Endodermal cell (in vitro differentiated cells): ENCODE data around the gene C16orf86. TPM values are rescaled to one million over a fixed set of nuclear protein-coding genes. Genes with fewer than 3 reads are reported as not detected.

Experiments used
- DNase-seq: peaks from one replicate; pipeline ENCODE4 v3.0.0-alpha.2; 2017
- H3K27ac ChIP-seq: 2 replicates; pipeline ENCODE4 v1.5.1; 2013; ENCODE audit warnings: mild to moderate bottlenecking, low read depth, low read length, moderate library complexity
- H3K27me3 ChIP-seq: 2 replicates; pipeline ENCODE4 v1.6.1; 2013; ENCODE audit warnings: mild to moderate bottlenecking, low read length, moderate library complexity; ENCODE audit not compliant: insufficient read depth, control insufficient read depth, poor library complexity, severe bottlenecking
- H3K36me3 ChIP-seq: 2 replicates; pipeline ENCODE4 v1.7.0; 2013; ENCODE audit warnings: mild to moderate bottlenecking, low read length, moderate library complexity; ENCODE audit not compliant: control insufficient read depth, insufficient read depth
- H3K4me1 ChIP-seq: one replicate; pipeline ENCODE4 v1.7.0; 2013; ENCODE audit warnings: low read length; ENCODE audit not compliant: control insufficient read depth, insufficient read depth
- H3K4me3 ChIP-seq: 2 replicates; pipeline ENCODE4 v1.5.1; 2013; ENCODE audit warnings: mild to moderate bottlenecking, low read length, moderate library complexity
- H3K9ac ChIP-seq: 2 replicates; pipeline ENCODE4 v1.6.1; 2013; ENCODE audit warnings: mild to moderate bottlenecking, low read length, moderate library complexity; ENCODE audit not compliant: poor library complexity, severe bottlenecking; ENCODE audit errors: extremely low read depth
- H3K9me3 ChIP-seq: 2 replicates; pipeline ENCODE4 v1.6.1; 2013; ENCODE audit warnings: mild to moderate bottlenecking, low read length, moderate library complexity; ENCODE audit not compliant: control insufficient read depth
- H3K27ac Mint-ChIP-seq: 2 replicates; pipeline ENCODE4 v1.8.0; 2020; ENCODE audit warnings: mixed read lengths
- H3K27me3 Mint-ChIP-seq: 2 replicates; pipeline ENCODE4 v1.8.0; 2021; ENCODE audit warnings: mild to moderate bottlenecking, mixed read lengths; ENCODE audit not compliant: insufficient read depth
- H3K36me3 Mint-ChIP-seq: 2 replicates; pipeline ENCODE4 v1.8.0; 2020; ENCODE audit warnings: low read depth, mixed read lengths
- H3K4me1 Mint-ChIP-seq: 2 replicates; pipeline ENCODE4 v1.8.0; 2020; ENCODE audit warnings: mixed read lengths
- H3K4me3 Mint-ChIP-seq: 2 replicates; pipeline ENCODE4 v1.8.0; 2020; ENCODE audit warnings: mild to moderate bottlenecking, moderate library complexity, mixed read lengths
- H3K9me3 Mint-ChIP-seq: 2 replicates; pipeline ENCODE4 v1.8.0; 2020; ENCODE audit warnings: mild to moderate bottlenecking, mixed read lengths
- CTCF ChIP-seq: fragments of 200-600 bp; sonication (generic); conservative IDR thresholded peaks from 2 replicates; pipeline ENCODE4 v1.5.0; 2021; ENCODE audit warnings: antibody characterized with exemption, mild to moderate bottlenecking
- WGBS, 2 experiments: methylation state at CpG; one replicate each; pipeline versions ENCODE4 v1.1.5 to v1.1.7; 2013; ENCODE audit warnings: missing lambda C conversion rate in 2 of 2, mixed read lengths in 1 of 2; ENCODE audit not compliant: insufficient coverage in 1 of 2, insufficient read length in 1 of 2; 5-methylcytosine and 5-hydroxymethylcytosine counted together
- total RNA-seq, 2 donors: library from RNA; stranded (reverse); fragmentation: NEBNext Ultra II Directional in 1 of 2; extraction: Animal tissue kit (Norgen Biotek cat#: 25700) in 1 of 2; gene quantifications; 2 replicates in 1 of 2; 3 replicates in 1 of 2; pipeline ENCODE4 v1.2.1, GENCODE V29; 2021

Gene C16orf86
- total RNA-seq, 2 donors from 2014 or later = 3.6 to 4.7 TPM

GRCh38 chr16:67644038-67644437 is 22.6 kb upstream of the C16orf86 start:
- H3K4me1 Mint-ChIP-seq = no peaks in the 10 kb centered on the region
- no peak for DNase-seq
- Histone ChIP-seq H3K27me3 (no peaks in the 10 kb centered on the region), H3K4me1 (no peaks in the 10 kb centered on the region), H3K9me3 (no peaks in the 10 kb centered on the region), H3K4me3 (no peak overlapping the region), H3K36me3 (peaks cover 2% of the 10 kb centered on the region), H3K27ac (no peak overlapping the region), H3K9ac (no peak overlapping the region)
- 91 to 94% methylated on average over 8 to 9 of the region's 9 CpGs for WGBS, 2 experiments
- H3K27me3 Mint-ChIP-seq = peaks cover 46% of the 10 kb centered on the region
- H3K36me3 Mint-ChIP-seq = peaks cover 12% of the 10 kb centered on the region
- no peak overlapping the region for H3K27ac Mint-ChIP-seq
- peak overlapping the region; percentile 43 for H3K4me3 Mint-ChIP-seq
- no peaks in the 10 kb centered on the region for H3K9me3 Mint-ChIP-seq
- TF ChIP-seq CTCF = no peak

DNA sequence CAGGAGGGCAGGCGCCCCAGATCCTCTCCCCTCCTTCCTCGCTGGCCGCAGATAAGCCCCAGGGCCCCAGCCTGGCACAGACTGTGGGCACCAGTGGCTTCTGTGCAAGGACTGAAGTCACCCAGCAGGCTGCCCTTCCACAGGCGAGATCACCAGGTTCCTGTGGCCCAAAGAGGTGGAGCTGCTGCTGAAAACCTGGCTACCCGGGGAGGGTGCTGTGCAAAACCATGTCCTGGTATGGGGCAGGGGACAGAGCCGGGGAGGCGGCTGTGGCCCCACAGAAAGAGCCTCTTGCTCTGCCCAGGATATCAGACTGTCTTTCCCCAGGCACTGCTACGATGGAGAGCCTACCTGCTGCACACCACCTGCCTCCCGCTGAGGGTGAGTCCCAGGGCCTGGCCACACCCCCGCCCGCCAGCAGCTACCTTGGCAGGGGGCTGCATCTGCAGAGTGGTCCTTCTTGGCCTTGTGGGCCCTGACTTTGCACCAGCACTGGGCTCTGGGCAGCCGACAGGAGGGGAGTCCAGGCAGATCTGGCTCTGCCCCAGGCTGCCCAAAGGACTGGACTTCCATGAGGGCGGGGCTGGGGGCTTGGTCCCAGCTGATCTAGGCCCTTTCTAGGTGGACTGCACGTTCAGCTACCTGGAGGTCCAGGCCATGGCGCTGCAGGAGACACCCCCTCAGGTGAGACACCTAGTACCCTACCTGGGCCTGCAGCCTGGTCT is 21.1 kb upstream of the C16orf86 start:
- H3K9me3 ChIP-seq = no peaks in the 10 kb centered on the region
- H3K36me3 ChIP-seq = no peaks in the 10 kb centered on the region
- no peaks in the 10 kb centered on the region for H3K27me3 ChIP-seq
- H3K27ac ChIP-seq = no peak overlapping the region
- H3K27me3 Mint-ChIP-seq = peaks cover 62% of the 10 kb centered on the region
- H3K27ac Mint-ChIP-seq = no peak overlapping the region
- no peak for TF ChIP-seq CTCF
- no peaks in the 10 kb centered on the region for H3K4me1 Mint-ChIP-seq
- 90 to 94% methylated on average over 6 to 15 of the region's 15 CpGs for WGBS, 2 experiments
- no peaks in the 10 kb centered on the region for H3K4me1 ChIP-seq
- H3K4me3 ChIP-seq = peak overlapping the region; percentile 49
- DNase-seq = no peak
- peak overlapping the region; percentile 43 for H3K4me3 Mint-ChIP-seq
- no peaks in the 10 kb centered on the region for H3K36me3 Mint-ChIP-seq
- H3K9ac ChIP-seq = no peak overlapping the region
- no peaks in the 10 kb centered on the region for H3K9me3 Mint-ChIP-seq

DNA sequence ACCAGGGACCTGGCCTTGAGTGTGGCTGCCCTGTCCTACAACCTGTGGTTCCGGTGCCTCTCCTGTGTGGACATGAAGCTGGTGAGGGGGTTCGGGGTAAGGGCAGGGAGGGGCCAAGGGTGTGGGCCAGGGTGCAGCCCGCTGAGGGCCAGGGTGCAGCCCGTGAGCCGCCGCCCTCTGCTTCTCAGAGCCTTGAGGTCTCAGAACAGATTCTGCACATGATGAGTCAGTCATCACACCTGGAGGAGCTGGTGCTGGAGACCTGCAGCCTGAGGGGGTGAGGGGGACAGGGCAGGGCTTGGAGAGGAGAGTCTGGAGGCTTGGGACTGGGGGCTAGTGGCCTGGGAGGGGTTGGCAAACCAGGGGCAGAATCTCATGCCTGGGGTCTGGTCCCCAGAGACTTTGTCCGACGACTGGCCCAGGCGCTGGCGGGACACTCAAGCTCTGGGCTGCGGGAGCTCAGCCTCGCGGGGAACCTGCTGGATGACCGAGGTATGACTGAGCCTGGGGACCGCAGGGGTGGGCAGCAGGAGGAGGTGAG is 19.4 kb upstream of the C16orf86 start:
- DNase-seq = peak; percentile 62
- 90 to 95% methylated on average over 14 to 15 of the region's 15 CpGs for WGBS, 2 experiments
- Mint-ChIP-seq H3K9me3 (no peaks in the 10 kb centered on the region), H3K27me3 (peaks cover 78% of the 10 kb centered on the region), H3K4me3 (no peak overlapping the region), H3K36me3 (no peaks in the 10 kb centered on the region), H3K4me1 (no peaks in the 10 kb centered on the region), H3K27ac (no peak overlapping the region)
- no peak for TF ChIP-seq CTCF
- no peak overlapping the region for H3K9ac ChIP-seq
- H3K9me3 ChIP-seq = no peaks in the 10 kb centered on the region
- H3K27ac ChIP-seq = no peak overlapping the region
- H3K4me1 ChIP-seq = no peaks in the 10 kb centered on the region
- H3K27me3 ChIP-seq = no peaks in the 10 kb centered on the region
- no peaks in the 10 kb centered on the region for H3K36me3 ChIP-seq
- H3K4me3 ChIP-seq = no peak overlapping the region
